NCI-H82 treated with DMSO at 0.1 percent for 48 hours (cell line): Measurements from ENCODE around the gene PPP3CA.
A peak's percentile ranks its signal among the peaks of the same experiment; 100 is the strongest.

Experiments
- DNase-seq: peaks from one replicate; lab custom pipeline; 2025; ENCODE audit not compliant: unreplicated experiment; lab: John Stamatoyannopoulos, UW

PPP3CA gene

DNA sequence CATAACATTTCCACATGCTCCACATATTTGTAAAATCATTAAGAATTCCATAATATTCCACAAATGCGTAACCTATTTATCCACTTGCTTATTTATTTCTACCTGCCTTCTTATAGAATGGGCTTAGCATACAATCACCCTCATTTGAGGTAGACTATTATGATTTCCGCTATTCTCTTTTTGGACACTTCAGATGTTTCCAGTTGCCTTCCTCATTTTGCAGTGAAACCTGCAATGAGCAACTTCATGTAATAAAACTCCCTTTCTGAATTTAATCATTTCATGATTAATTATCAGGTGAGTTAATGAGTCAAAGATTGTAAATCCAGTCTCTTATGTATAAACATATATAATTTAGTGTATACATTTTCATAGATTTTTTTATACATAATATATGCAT, 58.0 kb downstream of the PPP3CA start:
- no peak for DNase-seq

DNA sequence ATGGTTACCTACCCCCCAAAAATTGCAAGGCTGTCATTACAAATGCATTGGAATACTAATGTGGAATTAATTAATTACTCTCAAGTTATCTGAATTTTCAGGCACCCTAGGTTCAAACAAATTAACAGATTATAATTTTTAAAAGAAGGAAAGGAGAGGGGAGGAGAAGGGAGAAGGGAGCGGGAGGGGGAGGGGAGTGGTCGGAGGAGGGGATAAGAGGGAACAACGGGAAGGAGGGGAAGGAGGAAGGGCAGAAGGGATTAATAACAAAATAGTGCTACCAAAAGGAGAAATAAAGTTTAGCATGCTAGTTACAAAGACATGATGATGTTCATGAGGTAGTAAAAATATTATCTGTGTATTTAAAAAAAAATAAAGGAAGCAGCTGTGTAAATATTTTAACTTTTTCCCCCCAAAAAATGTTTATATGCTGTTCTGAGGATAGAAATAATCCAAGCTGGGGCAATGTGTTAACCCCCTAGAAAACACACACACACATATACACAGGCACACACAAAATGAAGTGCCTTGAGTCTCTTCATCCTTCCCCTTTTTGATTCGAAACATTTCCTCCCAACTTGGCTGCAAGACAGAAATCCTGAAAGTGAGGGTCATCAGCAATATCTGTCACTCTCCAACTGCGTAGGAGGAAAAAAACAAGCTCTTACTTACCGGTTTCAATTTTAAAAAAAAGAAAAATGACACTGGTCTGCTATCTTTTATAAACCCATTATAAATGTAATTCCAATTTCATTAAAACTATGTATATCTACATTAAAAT, 58.8 kb downstream of the PPP3CA start:
- DNase-seq: peak; percentile 37

DNA sequence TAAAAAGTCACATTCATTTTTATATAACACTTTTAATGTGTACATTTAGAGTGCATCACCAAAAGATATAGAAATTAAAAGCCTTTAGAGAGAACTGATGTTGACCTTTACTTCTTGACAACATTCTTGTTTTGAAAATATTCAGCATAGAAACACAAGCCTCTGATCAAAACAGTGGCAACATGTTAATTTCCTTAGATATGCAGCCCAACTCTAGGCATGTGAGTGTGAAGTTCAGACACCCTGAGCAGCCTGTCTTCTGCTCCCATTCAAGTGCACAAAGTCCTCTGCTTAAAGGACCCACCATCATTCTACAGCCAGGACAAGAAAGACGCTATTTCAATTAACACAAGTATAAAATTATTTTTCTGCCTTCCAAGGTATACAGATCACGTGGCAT, 60.0 kb downstream of the PPP3CA start:
- DNase-seq: no peak

DNA sequence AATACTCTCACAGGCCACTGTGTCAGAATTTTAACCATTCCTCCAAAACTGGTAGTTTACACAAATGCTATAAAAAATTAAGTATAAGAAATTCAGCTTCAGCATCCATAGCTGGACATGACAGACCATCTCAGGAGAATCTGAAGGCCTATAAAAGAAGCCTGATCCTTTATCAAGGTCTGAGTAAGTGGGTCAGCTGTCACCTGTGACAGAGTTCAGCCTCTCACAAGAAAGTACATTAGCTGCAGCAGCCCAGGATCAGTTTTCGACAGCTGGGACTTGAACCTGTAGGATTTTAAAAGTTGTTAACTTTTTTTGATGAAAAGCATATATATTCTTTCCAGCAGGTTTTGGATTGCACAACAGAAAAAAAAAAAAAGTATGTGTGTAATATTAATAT, 60.7 kb downstream of the PPP3CA start:
- DNase-seq: no peak

DNA sequence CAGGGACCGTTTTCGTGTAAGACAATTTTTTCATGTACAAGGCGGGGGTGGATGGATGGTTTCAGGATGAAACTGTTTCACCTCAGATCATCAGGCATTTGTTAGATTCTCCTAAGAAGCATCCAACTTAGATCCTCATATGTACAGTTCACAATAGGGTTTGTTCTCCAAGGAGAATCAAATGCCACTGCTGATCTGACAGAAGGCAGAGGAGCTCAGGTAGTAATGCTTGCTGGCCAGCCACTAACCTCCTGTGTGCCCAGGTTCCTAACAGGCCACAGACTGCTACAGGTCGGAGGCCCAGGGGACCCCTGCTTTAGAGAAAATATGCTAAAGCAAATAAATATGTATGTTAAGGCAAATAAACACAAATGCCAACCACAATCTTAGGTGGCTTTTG, 61.3 kb downstream of the PPP3CA start:
- no peak for DNase-seq

DNA sequence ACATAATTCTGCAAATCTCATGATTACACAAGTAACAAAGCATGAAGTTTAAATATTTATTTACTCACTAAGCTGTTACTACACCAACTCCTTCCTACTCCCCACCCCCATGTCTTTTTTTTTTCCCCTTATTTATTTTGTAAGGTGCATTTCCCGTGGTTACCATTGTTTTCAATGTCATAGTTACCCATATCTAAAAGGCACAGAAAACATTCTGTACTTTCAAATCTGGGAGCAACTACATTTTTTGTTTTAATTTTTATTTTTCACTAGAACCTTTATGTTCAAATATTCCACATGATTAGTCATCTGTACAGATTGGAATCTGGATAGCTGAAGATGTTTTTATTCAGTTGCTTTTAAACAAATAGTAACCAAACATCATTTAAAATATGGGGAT, 62.8 kb downstream of the PPP3CA start:
- no peak for DNase-seq

DNA sequence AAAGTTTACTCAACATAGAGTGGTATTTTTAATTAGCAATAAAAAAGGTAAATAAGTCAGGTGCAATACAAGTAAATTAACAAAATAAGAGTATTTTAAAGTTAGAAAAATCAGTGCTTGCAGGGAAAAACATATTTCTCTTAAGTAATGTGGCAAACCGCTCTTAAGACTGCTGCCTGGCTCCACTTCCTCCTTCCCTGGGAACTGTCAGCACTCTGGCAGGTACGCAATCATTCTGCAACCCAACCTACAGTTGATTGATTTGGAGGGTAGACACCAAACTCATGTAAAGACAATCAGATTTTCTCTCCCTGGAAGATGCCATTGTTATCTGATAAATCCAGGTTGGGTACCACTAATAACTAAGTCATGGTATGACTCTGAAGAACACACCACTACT, 63.9 kb downstream of the PPP3CA start:
- DNase-seq: no peak

DNA sequence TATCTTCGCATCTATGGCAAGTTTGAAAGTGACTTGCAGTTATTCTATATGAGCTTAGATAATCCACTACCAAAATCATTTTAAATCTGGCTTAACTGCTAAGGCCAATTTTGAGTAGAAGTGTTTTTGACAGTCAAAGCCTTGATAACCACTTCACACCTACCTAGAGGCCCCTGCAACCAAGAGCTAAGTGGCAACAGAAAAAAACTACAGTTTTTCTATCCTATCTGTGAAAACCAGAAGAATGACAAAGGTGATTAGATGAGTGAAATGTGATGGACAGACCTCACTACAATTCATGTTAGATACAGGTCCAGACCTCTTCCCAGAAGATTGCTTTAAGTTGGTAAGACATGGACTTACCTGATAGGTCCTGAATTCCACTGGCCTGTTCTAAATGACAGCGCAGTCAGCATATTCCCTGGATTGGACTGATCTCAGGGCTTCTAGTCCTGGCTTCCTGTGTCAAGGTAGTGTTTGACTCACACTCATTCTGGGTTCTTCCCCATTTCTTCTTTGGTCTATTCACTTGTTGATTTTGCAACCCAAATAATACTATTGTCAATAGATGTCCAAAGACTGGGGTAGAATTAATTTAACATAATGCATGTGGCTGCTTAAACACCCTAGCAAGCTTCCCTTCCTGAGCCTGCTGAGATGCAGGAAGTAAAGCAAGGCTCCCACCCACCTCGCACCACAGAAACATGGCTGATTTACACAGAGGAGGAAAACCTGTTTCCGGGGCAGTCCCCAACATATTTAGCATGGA, 65.1 kb downstream of the PPP3CA start:
- no peak for DNase-seq

DNA sequence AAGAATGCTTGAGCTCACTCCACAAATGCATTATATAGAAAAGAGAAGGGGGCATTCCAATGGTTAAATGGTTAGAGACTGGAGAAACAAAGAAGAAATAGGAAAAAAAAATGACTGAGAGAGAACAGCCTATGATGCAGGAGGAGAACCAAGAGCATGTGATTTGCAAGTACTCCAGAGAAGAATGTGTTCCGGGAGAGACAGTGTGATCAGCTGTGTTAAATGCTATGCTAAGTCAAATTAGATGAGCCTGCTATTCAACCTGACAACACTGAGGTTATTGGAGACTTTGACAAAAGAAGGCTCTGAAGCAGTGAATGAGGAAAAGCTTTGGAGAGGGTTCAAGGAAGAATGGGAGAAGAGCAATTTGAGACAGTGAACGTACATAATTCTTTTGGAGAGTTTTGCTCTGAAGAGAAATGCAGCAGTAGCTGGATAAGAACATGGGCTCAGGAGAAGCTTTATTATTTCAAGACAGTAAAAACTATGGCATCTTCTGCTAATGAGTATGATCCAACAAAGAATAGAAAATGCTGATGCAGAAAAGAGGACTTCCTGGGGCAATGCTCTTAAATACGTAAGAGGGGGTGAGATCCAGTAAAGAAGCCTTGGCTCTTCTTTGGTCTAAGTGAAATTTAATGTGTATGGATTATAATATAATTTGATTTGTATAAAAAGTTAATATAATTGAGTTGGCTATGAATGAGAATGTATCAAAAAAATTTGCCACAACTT, 66.3 kb downstream of the PPP3CA start:
- DNase-seq: no peak

DNA sequence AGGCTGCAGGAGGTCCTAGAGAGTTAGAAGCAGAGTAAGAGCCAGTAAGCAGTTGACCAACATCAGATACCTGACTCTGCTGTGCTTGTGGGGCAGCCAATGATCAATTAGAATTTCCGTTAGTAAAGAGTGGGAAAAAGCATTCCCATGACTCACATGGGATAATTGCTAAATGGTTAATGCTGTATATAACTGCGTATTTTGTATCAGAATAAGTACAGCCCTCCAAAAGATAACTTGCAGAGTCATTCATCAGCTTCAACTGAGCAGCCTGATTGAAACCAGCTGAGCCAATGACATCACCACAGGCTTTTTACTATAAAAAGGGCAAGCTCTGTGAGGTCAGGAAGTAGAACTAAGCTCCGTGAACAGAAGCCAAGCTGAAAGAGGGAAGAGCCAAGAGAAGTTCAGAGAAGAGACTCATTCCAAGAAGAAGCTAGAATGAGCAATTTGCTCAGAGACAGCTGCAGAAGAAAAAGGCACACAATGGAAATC, 67.9 kb downstream of the PPP3CA start:
- DNase-seq: no peak

DNA sequence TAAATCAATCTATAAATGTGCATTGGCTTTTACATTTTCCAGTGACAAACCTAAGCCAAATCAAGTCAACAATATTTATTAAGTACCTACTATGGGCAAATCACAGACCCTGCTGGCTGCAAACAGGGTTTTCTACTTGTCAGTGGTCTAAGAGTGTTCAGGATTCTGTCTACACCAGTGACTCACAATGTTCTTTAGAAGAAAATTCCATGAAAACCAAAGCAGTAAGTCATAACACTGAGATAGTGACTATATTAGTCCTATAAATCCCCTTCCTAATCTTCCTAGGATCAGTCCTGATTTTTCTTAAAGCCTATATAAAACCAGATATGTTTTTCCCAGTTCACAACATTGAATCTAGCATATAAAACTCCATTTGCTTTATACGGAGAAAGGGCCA, 69.7 kb downstream of the PPP3CA start:
- no peak for DNase-seq

DNA sequence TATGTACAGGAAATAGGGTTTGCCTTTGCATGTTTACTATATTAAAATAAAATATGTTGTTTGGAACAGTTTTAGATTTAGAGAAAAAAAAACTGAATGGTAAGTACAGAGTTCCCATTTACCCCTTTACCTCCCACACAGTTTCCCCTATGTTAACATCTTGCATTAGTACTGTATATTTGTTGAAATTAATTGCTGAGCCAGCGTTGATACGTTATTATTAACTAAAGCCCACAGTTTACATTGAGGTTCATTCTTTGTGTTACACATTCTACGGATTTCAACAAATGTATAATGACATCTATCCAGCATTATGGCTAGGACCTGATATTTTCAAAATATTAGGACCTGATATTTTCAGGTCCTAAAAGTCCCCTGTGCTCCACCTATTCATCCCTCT, 70.7 kb downstream of the PPP3CA start:
- no peak for DNase-seq

DNA sequence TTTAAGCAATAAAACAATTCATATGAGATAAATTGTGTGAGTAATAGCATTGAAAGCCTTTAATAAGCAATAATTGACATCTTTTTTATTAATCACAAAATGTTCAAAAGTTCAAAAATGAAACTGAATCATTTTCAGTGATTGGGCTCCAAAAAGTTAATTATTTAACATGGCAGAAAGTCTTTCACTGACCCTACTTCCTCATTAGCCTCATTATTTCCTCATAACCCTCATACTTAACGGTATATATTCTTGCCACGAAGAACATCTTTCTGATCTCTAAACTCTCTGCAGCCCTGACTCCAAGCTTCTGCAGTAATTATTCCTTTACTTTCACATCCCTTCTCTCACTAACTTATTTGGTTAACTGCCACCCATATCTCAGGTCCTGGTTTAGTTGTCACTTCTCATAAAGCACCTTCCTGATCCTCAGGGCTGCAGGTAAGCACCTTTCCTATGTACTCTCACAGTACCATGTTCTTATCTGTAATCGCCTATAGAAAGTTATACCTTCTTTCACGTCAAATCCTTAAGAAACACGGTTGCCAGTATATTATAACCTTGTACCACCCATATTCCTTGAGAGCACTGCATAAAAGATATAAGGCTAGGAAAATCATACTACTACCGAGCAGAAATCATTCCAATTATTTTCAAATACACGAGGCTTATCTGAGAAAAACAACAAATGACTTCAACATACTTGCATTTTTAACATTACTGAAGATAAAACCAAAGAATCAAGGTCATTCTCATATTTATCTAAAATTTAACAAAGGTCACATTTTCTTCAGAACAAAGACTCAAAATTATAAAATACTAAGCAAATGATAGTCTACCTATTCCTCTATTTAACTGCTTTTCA, 72.2 kb downstream of the PPP3CA start:
- DNase-seq: no peak

DNA sequence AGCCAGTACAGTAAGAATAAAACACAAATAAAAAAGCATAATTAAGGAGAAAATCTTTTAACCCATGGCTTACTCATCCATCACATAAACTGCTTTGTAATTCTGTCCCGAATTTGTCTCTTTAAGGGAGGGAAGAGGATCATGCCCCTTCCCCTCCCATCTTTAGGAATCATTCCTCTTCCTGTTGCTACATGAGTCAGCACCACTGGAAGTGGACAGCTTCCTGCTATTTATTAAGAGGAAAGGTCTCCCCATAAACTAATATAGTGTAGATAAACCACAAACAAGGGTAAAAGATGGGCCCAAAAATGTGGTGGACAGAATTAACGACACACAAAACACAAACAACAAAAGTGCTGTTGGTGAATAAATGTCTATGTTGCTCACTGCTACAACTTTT, 75.8 kb downstream of the PPP3CA start:
- DNase-seq: no peak

DNA sequence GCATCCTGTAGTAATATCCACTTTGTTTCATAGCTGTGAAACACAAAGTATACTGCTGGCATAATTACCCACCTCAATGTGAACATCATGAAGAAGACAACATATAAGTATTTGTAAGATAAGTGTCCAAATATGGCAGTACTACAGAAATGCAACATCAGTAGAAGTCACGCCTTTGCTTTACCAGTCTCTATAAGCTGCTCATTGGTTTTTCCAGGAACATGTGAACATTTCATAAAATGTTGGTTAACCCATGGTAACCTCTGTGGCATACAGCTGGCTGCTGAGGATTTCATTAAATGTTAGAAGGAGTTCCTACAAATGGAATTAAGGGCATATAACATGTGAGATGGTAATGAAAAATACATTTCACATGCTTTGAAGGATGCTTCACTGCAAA, 77.6 kb downstream of the PPP3CA start:
- no peak for DNase-seq

DNA sequence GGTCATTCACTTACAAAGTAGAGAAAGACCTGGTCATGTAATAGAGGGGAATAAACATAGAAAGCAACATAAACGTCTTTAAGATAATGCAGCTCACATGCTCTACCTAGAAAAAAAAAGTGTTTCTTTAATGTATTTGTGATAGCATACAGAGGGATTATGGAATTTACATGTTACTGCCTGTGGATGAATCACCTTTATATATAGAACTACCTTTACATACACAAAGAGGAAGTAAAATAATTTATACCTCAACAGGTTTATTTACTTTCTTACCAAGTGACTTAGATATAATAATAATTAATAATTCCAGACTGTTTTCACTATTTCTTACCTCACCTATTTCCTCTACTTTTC, 81.5 kb downstream of the PPP3CA start:
- DNase-seq: no peak

DNA sequence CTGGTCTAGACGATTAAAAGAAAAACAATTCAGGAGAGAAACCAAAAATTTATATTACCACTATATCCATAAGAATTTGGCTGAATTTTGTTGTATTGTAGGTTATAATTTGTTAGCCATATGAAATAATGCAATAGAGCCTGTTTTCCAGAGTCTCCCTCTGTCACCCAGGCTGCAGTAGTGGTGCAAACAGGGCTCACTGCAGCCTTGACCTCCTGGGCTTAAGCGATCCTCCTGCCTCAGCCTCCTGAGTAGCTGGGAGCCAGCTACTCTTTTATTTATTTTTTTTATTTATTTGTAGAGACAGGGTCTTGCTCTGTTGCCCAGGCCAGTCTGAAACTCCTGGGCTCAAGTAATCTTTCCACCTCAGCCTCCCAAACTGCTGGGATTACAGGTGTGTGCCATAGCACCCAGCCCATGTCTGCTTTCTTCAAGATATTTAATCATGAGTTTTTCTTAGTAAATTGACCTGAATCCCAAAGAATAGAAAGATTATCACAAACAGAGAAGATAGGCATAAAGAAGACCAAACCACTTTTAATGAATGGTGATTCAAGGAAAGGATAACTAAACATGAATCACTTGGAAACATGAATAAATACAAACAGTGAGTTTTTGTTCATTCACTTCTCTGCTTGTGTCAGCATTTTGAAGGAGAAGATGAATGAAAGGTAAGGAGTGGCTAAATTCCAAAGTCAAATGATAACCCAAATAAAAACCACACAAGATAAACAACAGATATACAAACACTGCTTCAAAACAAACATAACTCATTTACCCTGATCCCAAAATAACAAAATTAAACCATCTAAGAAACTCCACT, 82.1 kb downstream of the PPP3CA start:
- no peak for DNase-seq

DNA sequence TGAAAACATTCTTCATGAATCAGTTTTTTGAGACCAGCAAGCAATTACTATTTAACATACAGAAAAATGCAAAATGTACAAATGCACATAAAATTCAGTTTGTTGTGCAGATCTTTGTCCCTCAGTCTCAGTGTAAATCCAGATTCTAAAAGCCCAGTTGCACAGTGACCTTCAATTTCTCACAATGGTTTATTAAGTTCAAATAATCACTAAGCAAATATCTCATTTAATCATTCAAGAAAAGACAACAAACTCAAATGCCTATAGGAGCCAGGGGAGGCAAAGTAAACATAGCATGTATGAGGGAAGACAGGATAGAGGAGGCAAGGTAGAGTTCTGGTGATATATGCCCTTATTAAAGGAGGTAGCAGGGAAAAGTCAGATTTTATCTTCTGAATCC, 82.8 kb downstream of the PPP3CA start:
- DNase-seq: no peak

DNA sequence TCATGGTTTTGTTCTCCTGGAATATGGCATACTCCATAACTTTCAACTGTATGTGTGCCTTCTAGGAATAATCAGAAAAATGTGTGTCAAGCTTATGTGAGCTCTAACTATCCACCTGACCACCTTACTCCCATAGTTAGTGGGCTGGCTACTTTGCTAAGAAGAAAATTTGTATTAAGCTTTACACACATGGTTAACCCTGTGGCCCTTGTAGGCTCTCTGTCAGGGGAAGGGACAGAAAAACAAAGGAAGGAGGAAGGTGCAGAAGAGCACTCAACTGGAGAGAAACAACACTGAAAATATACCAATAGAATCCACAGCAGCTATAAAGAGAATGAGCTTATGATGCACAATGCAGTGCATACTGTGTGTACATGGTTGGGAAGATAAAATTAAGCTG, 84.6 kb downstream of the PPP3CA start:
- no peak for DNase-seq

DNA sequence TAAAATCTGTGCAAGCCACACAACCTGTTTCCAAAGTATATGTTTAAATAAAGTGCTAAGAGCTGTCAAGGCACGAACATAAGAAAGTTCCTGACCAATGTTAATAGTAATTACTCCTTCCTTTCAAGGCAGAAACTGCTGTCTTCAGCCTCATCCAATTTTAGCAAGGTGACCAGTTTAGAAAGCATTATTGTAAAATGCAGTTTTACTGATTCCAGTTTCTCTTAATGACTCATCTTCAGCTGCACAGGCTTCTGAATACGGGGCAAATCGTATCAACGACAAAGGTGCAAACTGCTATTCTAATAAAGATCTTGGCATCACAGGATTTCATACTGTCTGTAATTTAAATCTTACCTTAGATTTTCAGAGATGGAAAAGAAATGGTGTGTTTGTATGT, 87.5 kb downstream of the PPP3CA start:
- DNase-seq: no peak
